GM23248 (cell line): ENCODE results near the gene SDC3.

ENCODE experiments used
- EZH2 ChIP-seq: fragments of 200-600 bp; sonication (generic); IDR thresholded peaks from 2 replicates; pipeline ENCODE4 v1.6.1; 2018; ENCODE audit warnings: antibody characterized with exemption, mild to moderate bottlenecking; ENCODE audit not compliant: insufficient read depth, poor library complexity, severe bottlenecking
- EZH2phosphoT487 ChIP-seq: fragments of 200-600 bp; sonication (generic); IDR thresholded peaks from 2 replicates; pipeline ENCODE4 v1.6.1; 2018; ENCODE audit warnings: antibody characterized with exemption, moderate library complexity, mild to moderate bottlenecking, low read depth; ENCODE audit not compliant: insufficient read depth

- TF ChIP-seq EZH2phosphoT487 (no peak), EZH2 (no peak)
These were observed 19.6 kb upstream of the SDC3 start for GRCh38 chr1:30928171-30928570.
